ENCODE data around the gene SMTNL2. TPM values are rescaled to one million over a fixed set of nuclear protein-coding genes. Genes with fewer than 3 reads are reported as not detected.
"Not testable (repeated sequence)": the region's sequence is repeated elsewhere in the genome, so short reads cannot be mapped to it uniquely, and the experiment has no call there.

Gene SMTNL2
- total RNA-seq, 1 donor from 2014 or later = 14.9 TPM

DNA sequence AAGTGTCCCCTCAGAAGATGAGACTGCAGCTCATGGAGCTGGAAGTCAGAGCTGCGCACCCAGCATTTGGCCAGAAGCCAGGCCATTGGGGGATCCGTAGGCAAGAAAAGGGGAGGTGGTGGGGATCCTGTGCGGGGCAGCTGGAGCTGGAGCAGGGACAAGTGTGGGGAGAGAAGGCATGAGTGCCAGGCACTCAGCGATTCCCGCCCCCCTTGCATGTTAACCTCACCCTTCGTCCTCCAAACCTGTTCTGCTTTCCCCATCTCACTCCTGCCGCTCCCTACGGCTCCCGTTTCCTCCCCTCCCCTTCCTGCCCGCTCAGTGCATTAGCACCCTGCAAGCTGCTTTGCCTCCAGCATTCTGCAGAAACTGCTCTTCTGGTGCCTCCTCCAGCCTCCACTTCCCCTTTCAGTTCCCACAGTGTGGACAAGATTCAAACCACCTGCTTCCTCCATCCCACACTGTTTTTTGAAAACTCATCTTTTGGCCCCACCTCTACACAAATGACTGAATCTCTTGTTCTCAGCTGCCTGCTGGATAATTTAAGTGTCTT is 51.6 kb downstream of the SMTNL2 start:
- DNase-seq = no peak

DNA sequence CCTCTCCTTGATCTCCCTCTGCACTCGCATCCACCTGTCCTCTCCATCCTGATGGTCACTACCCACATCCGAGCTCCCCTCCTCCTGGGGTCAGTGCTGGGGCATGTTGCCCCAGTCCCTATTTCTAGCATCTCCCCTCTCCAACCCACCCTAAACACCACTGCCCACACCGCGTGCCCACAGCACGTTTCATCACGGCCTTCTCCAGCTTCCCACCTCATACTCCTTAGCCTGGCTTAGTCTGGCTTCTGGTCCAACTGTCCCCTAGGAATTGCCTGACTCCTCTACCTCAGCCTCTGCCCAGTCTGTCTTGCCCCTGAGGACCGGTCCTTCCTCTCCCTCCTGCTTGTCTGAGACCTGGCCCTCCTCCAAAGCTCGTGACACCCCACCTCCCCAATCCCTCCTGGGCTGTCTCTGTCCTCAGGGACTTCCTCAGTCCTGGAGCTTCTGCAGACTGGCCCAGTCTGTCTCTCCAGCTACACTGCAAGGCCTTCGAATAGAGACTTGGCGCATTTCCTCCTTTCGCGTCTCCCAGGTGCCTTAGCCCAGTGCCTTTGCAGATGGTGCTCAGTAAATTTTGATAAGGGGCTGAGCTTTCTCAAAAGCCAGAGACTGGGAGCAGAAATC is 52.3 kb downstream of the SMTNL2 start:
- no peak for DNase-seq

- DNase-seq = not testable (repeated sequence)
Measured at GRCh38 chr17:4638766-4639165, 54.4 kb downstream of the SMTNL2 start.

GRCh38 chr17:4639301-4640059 is 55.2 kb downstream of the SMTNL2 start:
- DNase-seq = not testable (repeated sequence)

GRCh38 chr17:4640569-4641188 is 56.4 kb downstream of the SMTNL2 start:
- DNase-seq = not testable (repeated sequence)

DNA sequence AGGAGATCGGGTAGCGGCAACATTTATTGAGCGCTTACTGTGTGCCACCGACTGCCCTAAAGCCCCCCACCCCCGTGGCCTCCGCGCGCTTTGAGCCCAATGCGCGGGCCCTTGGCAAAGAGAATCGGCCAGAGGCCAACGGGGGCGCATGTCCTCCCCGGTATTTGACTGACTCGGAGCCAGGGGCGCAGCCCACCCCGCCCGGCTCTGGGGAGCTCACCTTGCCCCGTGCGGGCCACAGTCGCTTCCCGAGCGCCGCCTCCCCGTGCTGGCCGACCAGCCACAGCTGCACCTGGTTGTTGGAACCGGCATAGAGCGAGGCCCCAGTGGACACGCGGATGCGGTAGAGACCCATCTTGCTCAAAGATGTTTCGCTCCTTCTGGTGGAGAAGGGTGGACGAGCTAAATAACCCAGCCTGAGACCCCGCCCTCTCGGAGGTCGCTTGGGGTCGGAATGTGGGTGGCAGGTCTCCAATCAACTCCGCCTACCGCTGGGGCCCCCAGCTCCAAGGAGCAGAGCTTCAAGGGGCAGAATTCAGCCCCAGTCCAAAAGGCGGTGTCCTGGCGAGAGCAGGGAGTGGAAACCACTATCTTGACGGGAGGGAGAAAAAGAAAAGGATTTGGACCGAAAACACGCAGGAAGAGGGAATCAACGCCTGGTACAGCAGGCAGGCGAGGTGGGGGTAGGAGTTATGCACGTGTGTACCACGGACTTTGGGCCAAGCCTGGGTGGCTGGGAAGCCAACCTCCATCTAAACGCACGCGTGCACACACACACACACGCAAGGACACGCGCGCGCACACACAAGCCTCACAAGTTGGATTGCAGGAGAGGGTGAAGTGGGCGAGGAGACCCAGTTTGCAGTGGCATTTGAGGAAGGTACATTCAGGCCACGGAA is 57.2 kb downstream of the SMTNL2 start, which contains the start of gene ALOX15:
Gene ALOX15 (minus strand): TSS at position 382 of the 899 bp plus-strand sequence. CDS start 27 bp downstream, at position 355.
- no peak for DNase-seq

DNA sequence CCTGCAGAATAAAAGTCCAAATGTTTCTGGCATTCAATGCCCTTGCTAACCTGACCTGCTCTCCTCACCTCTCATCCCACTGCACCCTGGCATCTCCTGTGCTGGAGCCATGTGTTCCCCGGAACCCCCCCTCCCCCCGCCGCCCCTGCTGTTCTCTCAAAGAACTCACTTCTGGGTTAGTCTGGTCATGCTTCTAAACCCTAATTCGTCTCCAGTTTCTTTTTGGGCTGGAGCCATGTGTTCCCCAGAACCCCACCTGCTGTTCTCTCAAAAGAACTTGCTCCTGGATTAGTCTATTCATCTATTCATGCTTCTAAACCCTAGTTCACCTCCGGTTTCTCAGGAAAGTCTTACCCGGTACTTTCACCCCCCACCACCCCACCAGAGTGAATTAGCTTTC is 58.0 kb downstream of the SMTNL2 start:
- DNase-seq = no peak

DNA sequence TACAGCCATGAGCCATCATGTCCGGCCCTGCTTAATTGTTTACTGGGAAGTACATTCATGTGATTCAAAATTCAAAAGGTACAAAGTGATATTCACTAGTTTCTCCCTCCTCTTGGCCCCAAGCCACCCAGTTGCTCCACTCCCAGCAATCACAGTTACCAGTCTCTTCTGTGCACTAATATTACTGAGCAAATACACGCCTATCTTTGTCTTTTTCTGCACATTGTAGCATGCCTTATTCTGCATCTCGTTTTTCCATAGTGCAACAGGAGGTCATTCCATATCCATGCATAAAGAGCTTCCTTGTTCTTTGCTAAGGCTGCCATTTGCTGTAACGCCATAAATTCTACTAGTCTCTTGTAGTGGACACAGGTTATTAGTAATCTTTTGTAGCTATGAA is 59.3 kb downstream of the SMTNL2 start:
- no peak for DNase-seq

GRCh38 chr17:4645642-4646041 is 61.3 kb downstream of the SMTNL2 start:
- DNase-seq = no peak

- no peak for DNase-seq
Measured at GRCh38 chr17:4648741-4649140, 64.4 kb downstream of the SMTNL2 start.

DNA sequence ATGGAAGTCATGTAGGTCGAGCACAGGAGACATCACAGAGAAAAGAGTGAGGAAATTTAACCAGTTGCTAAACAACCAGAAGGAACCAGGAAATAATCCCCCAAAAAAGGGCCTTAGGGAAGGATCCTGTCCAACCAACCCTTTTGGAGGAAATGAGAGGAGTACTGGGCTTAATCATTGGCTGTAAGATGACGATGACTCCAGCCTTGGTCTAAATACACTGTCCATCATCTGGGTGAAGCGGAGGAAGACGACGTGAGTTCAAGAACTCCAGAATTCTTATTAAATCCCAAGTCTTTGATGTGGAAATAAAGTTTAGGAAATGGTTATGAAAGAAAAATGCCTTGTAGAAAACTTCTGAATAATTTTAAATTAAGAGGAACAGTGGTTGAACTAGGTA is 68.7 kb downstream of the SMTNL2 start:
- DNase-seq = no peak

- DNase-seq = not testable (repeated sequence)
Measured at GRCh38 chr17:4655933-4656332, 71.6 kb downstream of the SMTNL2 start.

DNA sequence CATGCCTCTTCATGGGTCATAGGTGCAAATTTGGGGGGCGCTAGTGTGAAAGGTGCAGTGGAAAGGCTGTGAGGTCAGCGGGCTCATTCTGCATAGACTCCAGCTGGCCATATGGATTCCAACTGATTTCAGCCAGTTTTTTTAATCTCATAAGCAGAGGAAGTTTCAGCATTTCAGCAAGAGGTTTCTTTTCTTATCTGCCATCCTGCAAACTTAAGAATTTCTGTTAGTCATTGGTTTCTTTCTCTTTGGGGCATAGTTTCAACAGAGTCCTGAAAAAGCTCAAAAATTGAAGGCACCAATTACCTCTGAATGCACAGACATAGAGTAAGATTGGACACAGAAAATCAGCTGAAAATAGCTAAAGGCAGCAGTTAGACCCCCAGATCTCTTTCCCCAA is 73.3 kb downstream of the SMTNL2 start:
- no peak for DNase-seq

Small RNA genes within 50 kb of the gene (small RNA-seq; reads per million reads assigned to genes)
- not detected for gene RNU6-955P (ENCODE audit: low replicate concordance)

Other genes with a start within 250 kb of the SMTNL2 start
- gene UBE2G1, start 217.9 kb upstream of the SMTNL2 start, total RNA-seq = 34.9 TPM
- 0.79 TPM for gene SPNS3, start 150.6 kb upstream of the SMTNL2 start, total RNA-seq
- gene SPNS2, start 85.6 kb upstream of the SMTNL2 start, total RNA-seq = 24.1 TPM
- gene MYBBP1A, start 29.1 kb upstream of the SMTNL2 start, total RNA-seq = 30.2 TPM
- 6.1 TPM for gene GGT6, start 24.0 kb upstream of the SMTNL2 start, total RNA-seq
- 2.9 TPM for gene ALOX15, start 57.1 kb downstream of the SMTNL2 start, total RNA-seq
- 20.4 TPM for gene PELP1, start 119.6 kb downstream of the SMTNL2 start, total RNA-seq
- gene ARRB2, start 126.1 kb downstream of the SMTNL2 start, total RNA-seq = 13.0 TPM
- 8.7 TPM for gene MED11, start 146.9 kb downstream of the SMTNL2 start, total RNA-seq
- 0.89 TPM for gene ZMYND15, start 155.3 kb downstream of the SMTNL2 start, total RNA-seq
- 6.5 TPM for gene CXCL16, start 155.4 kb downstream of the SMTNL2 start, total RNA-seq
- gene TM4SF5, start 187.4 kb downstream of the SMTNL2 start, total RNA-seq = not detected
- gene VMO1, start 201.8 kb downstream of the SMTNL2 start, total RNA-seq = 1.6 TPM
- not detected for gene GLTPD2, start 204.4 kb downstream of the SMTNL2 start, total RNA-seq
- gene PSMB6, start 211.6 kb downstream of the SMTNL2 start, total RNA-seq = 78.3 TPM
- 24.5 TPM for gene PLD2, start 222.6 kb downstream of the SMTNL2 start, total RNA-seq
- 40.9 TPM for gene MINK1, start 248.8 kb downstream of the SMTNL2 start, total RNA-seq